Fibroblast of skin of scalp (primary cell): Measurements from ENCODE around the gene OR7D2. TPM values are rescaled to one million over a fixed set of nuclear protein-coding genes. Genes with fewer than 3 reads are reported as not detected.
"Not testable (repeated sequence)": the region's sequence is repeated elsewhere in the genome, so short reads cannot be mapped to it uniquely, and the experiment has no call there.

Experiments used
- DNase-seq: peaks from one replicate; pipeline ENCODE4 v3.0.0-alpha.2; 2013
- polyA plus RNA-seq, 2 experiments: library from polyadenylated mRNA; unstranded; fragments of 120-200 nt; gene quantifications; one replicate each; pipeline ENCODE4 v1.2.1, GENCODE V29; 2013; ENCODE audit not compliant: insufficient read length in 2 of 2

The OR7D2 gene
- not detected for polyA plus RNA-seq (2013, experiment 1 of 2; ENCODE audit: insufficient read length)
- polyA plus RNA-seq (2013, experiment 2 of 2; ENCODE audit: insufficient read length): 0.05 TPM

- no peak for DNase-seq
These were observed at the start of gene OR7D2 for GRCh38 chr19:9178901-9179300. Gene OR7D2, plus strand, starts transcription at chr19:9178979. Its CDS starts 6,803 bp downstream, at chr19:9185782.

GRCh38 chr19:9130965-9131364 is 47.8 kb upstream of the OR7D2 start:
- no peak for DNase-seq

GRCh38 chr19:9132422-9132821 is 46.4 kb upstream of the OR7D2 start:
- peak; percentile 6 for DNase-seq

- no peak for DNase-seq
These were observed 39.1 kb upstream of the OR7D2 start for GRCh38 chr19:9139609-9140158.

GRCh38 chr19:9140159-9140874 is 38.5 kb upstream of the OR7D2 start, which contains the start of gene ZNF317:
Gene ZNF317, plus strand, starts transcription at chr19:9140397. Its CDS starts 15,620 bp downstream, at chr19:9156017.
- DNase-seq: peak; percentile 95

GRCh38 chr19:9144920-9145319 is 33.9 kb upstream of the OR7D2 start:
- DNase-seq: no peak

- no peak for DNase-seq
These were observed 31.9 kb upstream of the OR7D2 start for GRCh38 chr19:9146882-9147281.

GRCh38 chr19:9148697-9149096 is 30.1 kb upstream of the OR7D2 start:
- DNase-seq: no peak

GRCh38 chr19:9149997-9150396 is 28.8 kb upstream of the OR7D2 start:
- DNase-seq: no peak

- no peak for DNase-seq
These were observed 28.1 kb upstream of the OR7D2 start for GRCh38 chr19:9150650-9151049.

GRCh38 chr19:9151367-9151766 is 27.4 kb upstream of the OR7D2 start:
- DNase-seq: no peak

- no peak for DNase-seq
These were observed 23.2 kb upstream of the OR7D2 start for GRCh38 chr19:9155591-9155990.

- no peak for DNase-seq
These were observed 22.5 kb upstream of the OR7D2 start for GRCh38 chr19:9156304-9156703.

GRCh38 chr19:9159891-9160290 is 18.9 kb upstream of the OR7D2 start:
- DNase-seq: no peak

GRCh38 chr19:9161427-9161826 is 17.4 kb upstream of the OR7D2 start:
- DNase-seq: no peak

GRCh38 chr19:9165261-9165660 is 13.5 kb upstream of the OR7D2 start:
- no peak for DNase-seq

- no peak for DNase-seq
These were observed 11.9 kb upstream of the OR7D2 start for GRCh38 chr19:9166846-9167245.

GRCh38 chr19:9171393-9171991 is 7.3 kb upstream of the OR7D2 start:
- no peak for DNase-seq

- no peak for DNase-seq
These were observed 3.5 kb upstream of the OR7D2 start for GRCh38 chr19:9175326-9175725.

- DNase-seq: no peak
These were observed 4.2 kb downstream of the OR7D2 start for GRCh38 chr19:9183000-9183399.

GRCh38 chr19:9187191-9187590 is 8.4 kb downstream of the OR7D2 start:
- no peak for DNase-seq

- DNase-seq: no peak
These were observed 10.8 kb downstream of the OR7D2 start for GRCh38 chr19:9189535-9189934.

- not testable (repeated sequence) for DNase-seq
These were observed 19.3 kb downstream of the OR7D2 start for GRCh38 chr19:9198044-9198443.
